Panc1 (cell line): ENCODE data around the gene SUMF1.
"Not testable (repeated sequence)": the region's sequence is repeated elsewhere in the genome, so short reads cannot be mapped to it uniquely, and the experiment has no call there.

Source experiments
- CTCF ChIP-seq: fragments of 450-650 bp; IDR thresholded peaks from 2 replicates; pipeline ENCODE4 v1.5.1; 2017; ENCODE audit warnings: mild to moderate bottlenecking
- POLR2AphosphoS5 ChIP-seq: IDR thresholded peaks from 2 replicates; pipeline ENCODE4 v1.6.1; 2012; ENCODE audit warnings: mild to moderate bottlenecking, low read depth, low read length, moderate library complexity
- REST ChIP-seq, 2 experiments: IDR thresholded peaks; 2 replicates each; pipeline ENCODE4 v1.6.1; 2011 to 2012; ENCODE audit warnings: low read depth in 2 of 2, control low read depth in 1 of 2, low read length in 1 of 2, mild to moderate bottlenecking in 1 of 2, moderate library complexity in 1 of 2; ENCODE audit not compliant: insufficient read depth in 1 of 2
- SIN3A ChIP-seq: IDR thresholded peaks from 2 replicates; pipeline ENCODE4 v1.6.1; 2012; ENCODE audit warnings: low read depth, mild to moderate bottlenecking, low read length, moderate library complexity, borderline replicate concordance; ENCODE audit not compliant: insufficient read depth
- TCF7L2 ChIP-seq: IDR thresholded peaks from 2 replicates; pipeline ENCODE4 v1.6.1; 2011; ENCODE audit warnings: mild to moderate bottlenecking, low read depth, low read length, inconsistent platforms

- TF ChIP-seq CTCF; REST (IDR thresholded peaks at IDR 0.05; ENCODE audit: insufficient read depth in 1 of 2, low read depth in 2 of 2, low read length in 1 of 2); SIN3A; POLR2AphosphoS5; TCF7L2: not testable (repeated sequence)
These were observed 137.3 kb downstream of the SUMF1 start for GRCh38 chr3:4329806-4330205.
